NCI-H187 (cell line): ENCODE results near the gene SLC25A12.

Experiments used
- DNase-seq, 2 experiments: peaks; one replicate each; lab custom pipeline; 2025; lab: John Stamatoyannopoulos, UW

SLC25A12 gene

DNA sequence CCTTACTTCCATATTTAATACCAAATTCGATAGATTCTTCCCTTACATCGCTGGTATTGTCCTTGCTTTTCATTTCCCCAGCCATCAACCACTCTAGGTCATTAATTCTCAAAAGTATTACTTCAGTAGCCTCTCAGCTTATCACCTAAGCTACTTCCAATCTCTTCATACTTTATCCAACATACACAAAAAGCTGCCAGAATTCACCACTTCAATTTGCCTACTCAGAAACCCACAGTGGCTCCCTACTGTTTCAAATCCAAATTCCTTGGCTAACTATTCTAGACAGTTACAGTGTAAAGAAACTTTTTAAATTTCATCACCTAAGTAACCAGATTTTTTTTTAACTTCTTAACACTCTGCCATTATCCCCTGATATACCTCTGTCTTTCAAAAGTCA, 4.7 kb downstream of the SLC25A12 start:
- no peak for DNase-seq

DNA sequence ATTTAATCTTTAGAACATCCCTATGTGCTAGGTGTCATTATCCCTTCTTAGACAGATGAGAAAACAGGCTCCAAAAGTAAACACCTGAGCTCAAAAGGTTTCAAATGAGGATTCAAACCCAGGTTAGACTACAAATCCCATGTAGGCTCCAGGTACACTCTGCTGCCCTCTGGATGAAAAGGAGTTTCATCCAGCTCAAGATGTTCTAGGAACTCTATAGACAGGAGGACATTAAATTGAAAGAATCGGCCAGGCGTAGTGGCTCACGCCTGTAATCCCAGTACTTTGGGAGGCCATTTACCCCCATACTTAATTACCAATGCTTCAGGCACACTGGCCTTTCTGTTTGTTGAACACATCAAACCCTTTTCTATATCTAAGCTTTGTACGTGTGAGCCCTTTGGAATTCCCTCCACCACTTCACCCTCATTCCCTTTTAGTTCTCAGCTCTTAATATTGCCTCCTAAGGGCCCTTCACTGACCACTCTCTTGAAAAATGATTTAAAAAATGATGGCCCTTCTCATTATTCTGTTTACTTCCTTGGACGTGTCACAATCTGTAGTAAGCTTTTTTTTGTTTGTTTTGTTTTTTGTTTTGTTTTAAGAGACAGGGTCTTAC, 10.7 kb downstream of the SLC25A12 start:
- DNase-seq, result no peak

DNA sequence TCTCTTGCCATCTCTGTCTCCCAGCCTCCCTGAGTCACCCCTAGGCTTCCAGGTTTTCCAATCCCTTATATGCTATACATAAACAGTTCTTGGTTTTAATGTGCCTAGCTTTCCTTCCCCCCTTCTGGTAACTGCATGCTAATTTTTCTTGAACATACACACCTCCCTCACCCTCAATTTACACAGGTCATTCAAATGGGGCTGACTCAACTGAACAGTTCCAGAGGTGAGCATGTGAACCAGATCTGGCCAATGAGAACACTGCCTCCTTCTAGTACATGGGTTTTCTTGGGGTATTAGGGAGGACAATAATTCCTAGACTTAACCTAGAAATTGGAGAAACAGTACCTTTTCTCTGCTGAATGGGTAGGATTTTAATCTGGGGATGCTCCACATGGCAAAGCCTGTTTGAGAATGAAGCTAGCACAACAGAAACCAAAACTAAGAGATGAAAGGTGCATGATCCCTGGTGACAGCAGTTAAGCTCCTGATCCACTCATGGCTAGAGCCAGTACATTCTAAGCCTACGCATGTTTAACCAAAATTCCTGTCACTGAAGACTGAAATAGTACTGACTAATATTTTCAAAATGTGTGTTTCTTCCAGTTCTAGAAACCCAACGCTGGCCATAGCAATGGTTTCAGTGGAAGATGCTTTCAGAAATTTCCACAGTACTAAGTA, 11.8 kb downstream of the SLC25A12 start:
- no peak for DNase-seq

DNA sequence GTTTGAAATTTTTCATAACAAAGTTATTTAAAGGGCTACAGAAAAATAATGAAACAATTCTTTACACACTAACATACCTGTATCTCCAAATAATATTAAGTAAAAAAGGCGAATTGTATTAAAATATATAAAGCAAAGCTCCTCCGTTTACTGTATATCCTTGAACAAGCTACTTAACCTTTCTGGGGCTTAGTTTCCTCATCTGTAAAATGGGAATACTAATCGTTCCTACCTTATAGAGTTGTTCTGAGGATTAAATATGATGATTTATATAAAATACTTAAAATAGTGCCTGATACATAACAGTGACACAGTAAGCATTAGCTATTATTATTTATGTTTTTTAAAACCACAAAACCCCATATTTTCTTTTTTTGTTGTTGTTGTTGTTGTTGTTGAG, 13.3 kb downstream of the SLC25A12 start:
- no peak for DNase-seq

DNA sequence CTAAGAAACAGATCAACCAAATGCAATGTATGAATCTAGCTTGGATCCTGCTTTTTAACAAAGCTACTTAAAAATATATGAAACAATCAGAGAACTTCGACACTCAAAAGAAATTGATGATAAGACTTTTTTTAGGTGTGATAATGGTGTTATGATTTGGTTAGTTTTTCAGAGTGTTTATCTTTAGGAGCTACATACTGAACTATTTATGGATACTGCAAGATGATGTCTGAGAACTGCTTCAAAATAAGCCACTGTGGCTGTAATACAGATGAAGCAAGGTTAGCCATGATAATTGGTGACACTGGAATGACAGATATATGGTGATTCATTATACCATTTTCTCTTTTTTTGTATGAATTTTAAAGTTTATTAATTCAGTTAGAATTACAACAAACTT, 14.2 kb downstream of the SLC25A12 start:
- no peak for DNase-seq

DNA sequence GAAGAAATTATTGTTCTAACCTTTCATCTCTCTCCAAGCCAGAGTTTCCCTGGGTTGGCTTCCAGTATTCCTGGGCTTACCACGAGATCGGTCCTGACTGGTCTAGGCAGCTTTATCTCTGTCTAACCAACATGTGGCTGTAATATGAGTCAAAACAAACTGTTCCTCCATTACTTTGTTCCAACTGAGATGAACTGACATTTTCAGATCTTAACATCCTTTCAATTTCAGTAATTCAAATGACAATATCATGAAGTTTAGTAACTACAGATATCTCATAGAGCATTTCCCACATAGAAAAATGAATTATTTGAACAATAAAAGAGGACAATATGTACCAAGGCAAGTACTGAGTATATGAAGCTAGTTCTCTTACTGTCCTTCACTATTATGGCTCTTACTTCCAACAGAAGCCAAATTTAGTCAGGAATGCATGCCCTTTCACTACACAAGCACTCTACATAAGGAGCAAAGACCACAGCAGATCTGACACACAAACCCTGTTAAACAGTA, 15.5 kb downstream of the SLC25A12 start:
- DNase-seq, result no peak

DNA sequence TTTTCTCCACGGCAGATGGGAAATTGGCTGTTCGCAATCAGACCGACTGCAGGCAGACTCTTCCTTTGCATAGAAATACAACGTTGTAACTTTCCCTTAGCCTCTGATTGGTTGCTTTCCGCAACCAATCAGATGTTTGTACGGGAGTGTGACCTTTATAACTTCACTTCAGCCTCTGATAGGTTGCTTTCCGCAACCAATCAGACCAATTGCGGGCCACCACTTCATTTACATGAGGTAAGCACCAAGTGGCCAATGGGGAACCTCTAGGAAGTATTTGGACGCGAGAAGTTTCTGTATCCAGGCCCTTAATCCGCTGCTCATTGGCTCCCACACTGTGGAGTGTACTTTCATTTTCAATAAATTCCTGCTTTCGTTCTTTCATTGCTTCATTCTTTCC, 19.1 kb downstream of the SLC25A12 start:
- no peak for DNase-seq

DNA sequence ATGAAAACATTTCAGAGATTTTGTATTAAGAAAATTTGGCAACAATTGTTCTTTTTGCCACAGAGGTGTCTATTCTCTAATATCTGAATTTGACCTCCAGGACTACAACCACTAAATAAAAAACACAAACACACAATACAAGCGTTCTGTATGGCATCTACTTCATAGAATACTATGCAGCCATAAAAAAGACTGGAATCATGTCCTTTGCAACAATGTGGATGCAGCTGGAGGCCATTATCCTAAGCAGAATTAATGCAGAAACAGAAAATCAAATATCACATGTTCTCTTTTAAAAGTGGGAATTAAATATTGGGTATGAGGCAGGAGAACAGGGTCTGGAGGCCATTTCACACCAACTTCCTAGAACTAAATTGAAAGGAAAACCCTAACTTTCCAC, 19.5 kb downstream of the SLC25A12 start:
- DNase-seq, result no peak

DNA sequence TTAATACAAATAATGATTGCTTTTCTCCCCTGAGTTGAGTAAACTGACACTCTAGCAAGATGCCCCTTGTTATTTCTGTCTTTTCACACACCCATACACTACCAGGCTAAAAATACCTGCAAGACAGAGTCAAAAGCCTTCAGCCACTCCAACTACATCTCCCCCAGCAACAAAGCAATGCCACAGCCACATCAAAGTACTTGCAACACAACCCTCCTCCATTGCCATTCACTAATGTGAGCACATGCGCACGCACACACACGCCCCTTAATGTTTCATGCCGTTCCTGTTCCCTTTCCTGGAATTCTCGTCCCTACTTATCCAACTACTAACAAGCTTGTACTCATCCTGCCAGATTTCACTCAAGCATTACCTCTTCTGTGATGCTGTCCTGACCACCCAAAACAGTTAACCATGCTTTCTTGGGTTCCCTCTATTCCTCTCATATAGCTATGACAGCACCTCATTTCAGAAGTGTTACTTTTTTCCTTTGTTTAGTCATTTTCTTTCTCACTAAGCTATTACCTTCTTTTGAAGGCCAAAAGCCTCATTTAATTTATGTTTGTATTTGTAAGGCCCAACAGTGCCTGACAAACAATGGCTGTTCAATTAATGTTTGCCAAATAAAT, 29.6 kb downstream of the SLC25A12 start:
- peak in 1 of 2 experiments; percentile 1 for DNase-seq

DNA sequence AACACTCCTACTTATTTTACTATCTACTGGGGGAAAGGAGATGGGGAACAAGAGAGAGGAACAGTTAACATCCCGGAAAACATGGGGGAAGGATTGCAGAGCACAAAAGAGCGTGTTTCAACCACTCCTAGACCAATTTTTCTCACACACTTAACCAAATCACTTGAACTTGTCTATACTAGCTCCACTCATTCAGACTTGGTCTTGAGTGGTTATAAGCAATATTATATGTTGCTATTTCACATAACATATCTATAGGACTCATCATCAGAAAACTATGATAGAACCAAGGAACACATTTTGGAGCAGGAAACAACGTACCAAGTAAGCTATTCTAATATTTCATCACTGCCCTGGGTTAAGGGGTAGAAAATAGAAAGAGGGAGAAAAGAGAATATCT, 31.5 kb downstream of the SLC25A12 start:
- no peak for DNase-seq

DNA sequence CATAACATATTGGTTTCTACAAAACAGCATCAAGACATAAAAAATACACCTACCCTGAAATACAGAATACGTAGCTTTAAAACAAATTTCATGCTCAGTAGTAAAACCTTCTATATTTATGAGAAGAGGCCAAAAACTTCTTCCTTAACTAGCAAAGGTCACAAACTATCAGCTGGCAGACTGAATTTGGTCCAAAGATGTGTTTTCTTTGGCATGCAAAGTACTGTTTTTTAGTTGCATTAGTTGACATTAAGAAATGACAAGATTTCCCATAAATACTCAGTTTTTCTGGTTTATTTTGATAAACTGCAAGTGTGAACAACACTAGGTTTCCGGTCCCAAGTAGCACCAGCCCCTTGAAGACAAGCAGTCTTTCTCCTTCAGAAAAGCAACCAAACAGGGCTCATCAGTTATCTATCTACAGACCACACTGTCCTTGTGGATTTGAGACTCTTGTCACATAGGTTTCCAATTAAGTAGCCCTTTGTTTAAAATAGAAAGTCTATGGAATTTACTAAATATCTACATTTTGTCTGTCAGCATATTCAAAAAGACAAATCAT, 35.6 kb downstream of the SLC25A12 start:
- no peak for DNase-seq

DNA sequence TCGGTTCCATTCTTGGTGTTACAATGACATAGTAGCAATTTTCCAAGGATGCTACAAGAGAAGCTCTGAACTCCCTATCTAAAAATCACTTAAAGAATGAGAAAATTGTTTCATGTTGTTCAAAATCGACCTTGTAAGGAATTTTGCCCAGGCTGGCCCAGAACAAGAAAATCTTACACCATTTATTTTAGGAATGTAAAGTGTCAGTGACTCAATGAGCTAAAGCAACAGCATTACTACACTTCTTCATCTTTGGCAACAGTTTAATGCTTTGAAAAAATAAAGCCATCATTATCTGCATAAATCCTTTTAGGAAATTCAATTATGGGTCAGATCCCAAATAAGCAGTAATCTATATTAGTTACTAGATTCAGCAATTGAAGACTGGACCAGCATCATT, 38.6 kb downstream of the SLC25A12 start:
- DNase-seq, result no peak

DNA sequence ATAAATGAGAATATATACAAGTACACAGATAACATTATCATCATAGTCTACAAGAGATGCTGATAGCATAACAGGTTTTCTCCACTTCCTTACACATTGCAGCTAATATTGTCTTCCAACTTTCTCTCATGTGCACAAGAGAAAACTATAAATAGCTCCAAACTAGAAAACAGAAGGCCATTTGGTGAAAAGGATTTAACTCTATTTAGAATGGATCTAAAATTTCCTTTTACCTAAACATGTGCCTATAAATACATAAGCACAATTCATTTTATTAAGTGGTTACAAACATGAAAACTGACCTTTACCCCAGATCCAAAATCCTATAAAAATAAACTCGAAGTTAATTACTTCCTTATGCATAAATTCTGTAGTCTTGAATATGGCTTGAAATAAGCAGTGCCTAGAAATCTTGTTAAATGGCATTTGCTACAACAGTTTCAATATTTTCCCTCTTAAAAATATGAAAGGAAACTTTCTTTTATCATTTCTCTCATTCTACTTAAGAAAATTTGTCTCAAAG, 41.6 kb downstream of the SLC25A12 start:
- DNase-seq, result no peak

DNA sequence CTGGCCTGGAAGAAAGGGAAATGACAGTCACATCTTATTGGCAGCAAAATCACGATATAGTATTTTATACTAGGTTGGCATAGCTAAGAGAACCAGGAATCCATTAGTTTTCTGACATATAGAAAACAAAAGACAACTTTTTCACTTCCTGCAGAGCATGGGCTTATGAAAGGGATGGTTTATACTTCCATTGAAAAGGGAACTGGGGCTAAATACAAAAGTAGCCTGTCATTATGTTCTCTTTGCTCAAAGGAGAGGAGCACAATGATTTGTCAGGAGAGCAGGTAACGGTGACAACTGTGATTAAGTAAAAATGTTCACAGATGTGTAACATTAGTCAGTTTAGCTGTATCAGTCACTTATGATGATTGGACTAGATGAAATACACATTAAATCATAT, 46.4 kb downstream of the SLC25A12 start:
- no peak for DNase-seq

DNA sequence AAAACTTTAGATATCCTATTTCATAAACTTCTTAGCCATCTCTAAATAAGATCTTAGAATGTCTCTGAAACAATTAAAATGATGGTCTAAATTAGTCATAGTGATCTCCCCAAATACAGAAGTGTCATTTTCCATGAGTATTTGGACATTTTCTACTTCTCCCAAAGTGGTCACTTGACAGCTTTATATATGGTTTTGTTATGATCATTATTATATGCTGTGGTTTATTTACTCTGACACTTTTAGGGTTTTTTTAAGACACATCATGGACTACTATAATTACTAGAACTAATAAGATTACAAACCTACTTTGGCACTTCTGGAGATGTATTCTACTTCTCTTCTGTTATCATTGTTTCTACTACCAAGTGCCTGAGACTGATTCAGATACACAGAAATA, 47.1 kb downstream of the SLC25A12 start:
- DNase-seq, result no peak

DNA sequence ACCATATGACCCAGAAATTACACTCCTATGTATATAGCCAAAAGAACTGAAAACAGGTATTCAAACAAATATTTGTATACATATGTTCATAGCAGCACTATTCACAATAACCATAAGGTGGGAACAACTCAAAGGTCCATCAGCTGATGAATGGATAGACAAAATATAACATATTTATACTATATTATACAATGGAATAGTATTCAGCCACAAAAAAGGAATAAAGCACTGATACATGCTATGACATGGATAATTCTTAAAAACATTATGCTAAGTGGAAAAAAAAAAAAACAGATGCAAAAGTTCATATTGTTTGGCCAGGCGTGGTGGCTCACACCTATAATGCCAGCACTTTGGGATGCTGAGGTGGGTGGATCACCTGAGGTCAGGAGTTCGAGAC, 52.0 kb downstream of the SLC25A12 start:
- DNase-seq, result no peak

DNA sequence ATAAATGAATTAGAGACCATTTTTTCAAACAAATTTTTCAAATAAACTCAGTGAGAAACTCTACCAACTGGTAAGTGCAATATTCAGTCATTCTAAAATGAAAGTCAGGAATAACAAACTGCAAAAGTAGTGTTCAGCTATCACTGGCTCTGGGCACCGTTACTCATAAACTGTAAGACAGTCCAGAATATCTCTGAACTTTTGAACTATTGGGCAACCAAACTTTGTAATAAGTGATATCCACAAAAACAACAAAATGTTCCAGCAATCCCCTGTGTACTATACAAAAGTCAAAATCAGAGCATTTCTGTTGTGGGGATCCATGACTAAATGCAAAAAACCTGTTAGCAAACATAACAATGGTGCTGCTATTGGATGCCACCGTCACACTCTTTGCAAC, 56.3 kb downstream of the SLC25A12 start:
- DNase-seq, result no peak

DNA sequence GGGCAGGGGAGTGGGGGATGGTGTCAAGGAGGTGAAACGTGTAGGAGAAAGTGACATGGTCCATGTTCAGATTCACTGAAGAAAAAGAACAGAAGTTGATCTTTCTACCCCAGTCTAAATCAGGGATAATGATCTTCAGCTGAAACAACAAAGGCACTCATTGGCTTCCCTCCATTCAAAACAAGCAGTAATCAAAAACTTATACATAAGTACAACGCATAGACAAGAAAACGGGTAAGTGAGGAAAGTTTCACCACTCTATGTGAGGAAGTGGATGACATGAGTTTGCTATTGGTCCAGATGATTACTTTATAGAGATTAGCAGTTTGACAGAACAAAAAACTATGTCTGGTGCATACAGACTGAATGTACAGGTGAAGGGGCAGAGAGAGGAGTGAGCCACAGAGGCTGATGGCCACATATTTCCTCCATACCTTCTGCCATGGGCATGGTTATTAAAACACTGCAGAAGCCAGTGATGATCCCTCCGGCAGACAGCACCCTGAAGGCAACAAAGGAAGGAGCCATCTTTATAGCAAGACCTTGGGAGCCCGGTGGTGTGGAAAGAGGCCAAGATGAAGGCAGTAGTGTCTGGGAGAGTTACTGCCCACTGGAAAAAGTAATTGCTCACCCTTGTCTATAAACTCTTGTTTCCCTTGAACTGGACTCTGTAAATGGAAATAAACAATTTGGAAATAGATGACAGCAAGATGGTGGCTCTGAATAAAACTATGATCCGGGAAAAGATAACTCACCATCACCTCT, 57.7 kb downstream of the SLC25A12 start:
- no peak for DNase-seq

DNA sequence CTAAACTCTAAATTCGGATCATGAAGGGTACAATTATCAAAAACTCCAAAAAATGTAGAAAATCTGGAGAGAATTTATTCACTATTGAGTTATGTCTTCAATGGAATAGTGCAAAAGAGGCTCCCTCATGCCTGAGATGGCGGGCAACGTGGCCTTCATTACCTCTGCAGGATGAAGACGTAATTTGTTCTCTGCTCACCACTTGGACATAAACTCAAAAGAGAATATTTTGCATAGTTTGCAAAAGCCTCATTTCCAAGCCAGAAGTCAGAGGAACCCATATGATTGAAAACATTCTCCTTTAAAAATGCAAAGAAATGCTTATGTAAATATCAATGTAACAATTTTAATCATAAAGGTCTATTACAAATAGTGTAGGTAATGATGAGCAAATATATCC, 58.7 kb downstream of the SLC25A12 start:
- DNase-seq, result no peak

DNA sequence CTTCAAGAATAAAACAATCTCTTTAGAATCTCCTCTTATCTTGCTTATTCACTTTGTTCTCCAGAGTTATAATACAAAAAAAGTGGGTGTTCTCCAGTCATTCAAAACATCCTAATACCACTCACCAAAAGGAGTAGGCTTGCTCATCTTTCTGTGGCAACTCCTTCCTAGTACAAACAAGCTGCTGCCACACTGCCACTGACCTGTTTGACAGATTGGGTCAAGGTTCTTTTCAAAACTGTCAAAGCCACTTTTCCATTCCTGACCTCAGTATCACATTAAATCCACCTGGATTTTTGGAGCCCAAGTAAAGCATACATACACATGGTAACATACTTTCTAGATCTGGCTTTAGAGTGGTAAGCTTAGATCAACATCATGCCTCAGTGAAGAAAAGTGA, 59.8 kb downstream of the SLC25A12 start:
- DNase-seq, result no peak

DNA sequence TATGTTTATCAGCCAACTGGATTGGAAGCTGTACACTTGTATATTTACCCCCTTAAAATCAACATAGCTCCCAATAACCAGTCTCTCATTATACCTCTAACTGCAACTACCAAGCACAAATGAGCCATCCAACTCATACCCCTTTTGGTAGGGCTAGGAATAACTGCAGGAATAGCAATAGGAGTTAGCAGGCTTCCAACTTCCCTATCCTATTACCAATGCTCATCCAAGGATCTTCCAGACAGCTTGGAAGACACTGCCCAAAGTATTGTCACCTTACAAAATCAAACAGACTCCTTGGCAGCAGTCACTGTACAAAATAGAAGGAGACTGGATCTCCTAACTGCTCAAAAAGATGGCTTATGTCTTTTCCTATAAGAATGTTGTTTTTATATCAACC, 61.6 kb downstream of the SLC25A12 start:
- DNase-seq, result no peak

DNA sequence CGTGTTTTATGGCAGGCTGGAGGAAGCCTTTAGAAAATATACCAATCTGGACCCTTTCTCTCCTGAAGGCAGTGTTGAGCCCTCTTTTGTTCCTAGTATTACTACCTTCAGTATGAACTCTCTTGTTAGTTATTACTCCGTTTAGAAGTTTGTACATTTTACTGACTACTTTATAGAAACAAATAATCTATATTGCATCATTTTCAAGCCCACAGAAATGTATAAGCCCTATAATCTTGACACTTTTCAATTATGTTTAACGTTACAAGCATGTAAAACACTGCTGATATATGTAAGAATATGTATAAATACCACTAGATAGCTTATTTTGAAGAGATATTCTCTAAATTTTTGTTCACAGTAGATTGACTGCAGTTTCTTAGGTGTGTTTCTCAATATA, 64.0 kb downstream of the SLC25A12 start:
- DNase-seq, result no peak
